H9 (cell line): ENCODE data around the gene CNDP1. TPM values are rescaled to one million over a fixed set of nuclear protein-coding genes. Genes with fewer than 3 reads are reported as not detected.

Experiments used
- DNase-seq: peaks from one replicate; pipeline ENCODE4 v3.0.0-alpha.2; 2017
- H2AFZ ChIP-seq: one replicate; pipeline ENCODE4 v1.6.1; 2013; ENCODE audit warnings: mild to moderate bottlenecking, low read length, control low read depth, moderate library complexity
- H2AK5ac ChIP-seq: 2 replicates; pipeline ENCODE4 v1.6.1; 2013; ENCODE audit warnings: low read length, control low read depth, mixed read lengths; ENCODE audit not compliant: insufficient read length
- H2BK120ac ChIP-seq: one replicate; pipeline ENCODE4 v1.6.1; 2013; ENCODE audit warnings: low read depth, mild to moderate bottlenecking, low read length, control low read depth, inconsistent platforms; ENCODE audit not compliant: poor library complexity, severe bottlenecking
- H2BK12ac ChIP-seq: 2 replicates; pipeline ENCODE4 v1.6.1; 2013; ENCODE audit warnings: low read length, control low read depth, mixed read lengths, low read depth; ENCODE audit not compliant: insufficient read length
- H2BK15ac ChIP-seq: 2 replicates; pipeline ENCODE4 v1.6.1; 2013; ENCODE audit warnings: low read depth, low read length, control low read depth
- H2BK20ac ChIP-seq: one replicate; pipeline ENCODE4 v1.6.1; 2013; ENCODE audit warnings: low read depth, mild to moderate bottlenecking, low read length, control low read depth, inconsistent platforms; ENCODE audit not compliant: poor library complexity, severe bottlenecking
- H2BK5ac ChIP-seq: 2 replicates; pipeline ENCODE4 v1.6.1; 2013; ENCODE audit warnings: low read length, control low read depth, mixed read lengths; ENCODE audit not compliant: insufficient read length
- H3K14ac ChIP-seq: 2 replicates; pipeline ENCODE4 v1.6.1; 2013; ENCODE audit warnings: low read length, control low read depth; ENCODE audit not compliant: insufficient read depth
- H3K18ac ChIP-seq: 2 replicates; pipeline ENCODE4 v1.6.1; 2013; ENCODE audit warnings: low read depth, mild to moderate bottlenecking, mixed read lengths, low read length, control low read depth; ENCODE audit not compliant: insufficient read length
- H3K23ac ChIP-seq: 2 replicates; pipeline ENCODE4 v1.6.1; 2013; ENCODE audit warnings: low read length, control low read depth, mixed read lengths, low read depth; ENCODE audit not compliant: insufficient read length
- H3K23me2 ChIP-seq: 2 replicates; pipeline ENCODE4 v1.6.1; 2013; ENCODE audit warnings: low read depth, mild to moderate bottlenecking, mixed read lengths, low read length, control low read depth; ENCODE audit not compliant: insufficient read length, poor library complexity, severe bottlenecking
- H3K27ac ChIP-seq: 2 replicates; pipeline ENCODE4 v1.5.1; 2013; ENCODE audit warnings: low read length, control low read depth, mixed read lengths, low read depth; ENCODE audit not compliant: insufficient read length
- H3K27me3 ChIP-seq: 2 replicates; pipeline ENCODE4 v1.6.1; 2013; ENCODE audit warnings: low read length, control low read depth, inconsistent platforms; ENCODE audit not compliant: insufficient read depth
- H3K4ac ChIP-seq: 2 replicates; pipeline ENCODE4 v1.6.1; 2013; ENCODE audit warnings: low read depth, mild to moderate bottlenecking, control low read depth, inconsistent platforms, low read length, moderate library complexity
- H3K4me1 ChIP-seq: 2 replicates; pipeline ENCODE4 v1.6.1; 2013; ENCODE audit warnings: low read length, control low read depth, inconsistent platforms; ENCODE audit not compliant: insufficient read depth
- H3K4me2 ChIP-seq: 2 replicates; pipeline ENCODE4 v1.6.1; 2013; ENCODE audit warnings: low read length, control low read depth, mixed read lengths; ENCODE audit not compliant: insufficient read length, insufficient read depth
- H3K56ac ChIP-seq: 2 replicates; pipeline ENCODE4 v1.6.1; 2013; ENCODE audit warnings: low read depth, mild to moderate bottlenecking, mixed read lengths, low read length, control low read depth; ENCODE audit not compliant: insufficient read length
- H3K79me1 ChIP-seq: 2 replicates; pipeline ENCODE4 v1.6.1; 2013; ENCODE audit warnings: low read depth, mild to moderate bottlenecking, moderate library complexity, low read length, control low read depth, inconsistent platforms; ENCODE audit not compliant: insufficient read depth, poor library complexity, severe bottlenecking
- H3K79me2 ChIP-seq: 2 replicates; pipeline ENCODE4 v1.6.1; 2013; ENCODE audit warnings: low read length, control low read depth, inconsistent platforms; ENCODE audit not compliant: insufficient read depth
- H3K9ac ChIP-seq: 2 replicates; pipeline ENCODE4 v1.6.1; 2013; ENCODE audit warnings: low read length, control low read depth, mixed read lengths; ENCODE audit not compliant: insufficient read length; ENCODE audit errors: extremely low read depth
- H3K9me3 ChIP-seq: one replicate; pipeline ENCODE4 v1.6.1; 2013; ENCODE audit warnings: low read depth, low read length, inconsistent platforms; ENCODE audit not compliant: control insufficient read depth
- H3T11ph ChIP-seq: one replicate; pipeline ENCODE4 v1.6.1; 2013; ENCODE audit warnings: mild to moderate bottlenecking, low read length, control low read depth, inconsistent platforms
- H4K20me1 ChIP-seq: one replicate; pipeline ENCODE4 v1.6.1; 2013; ENCODE audit not compliant: control insufficient read depth, insufficient read length, insufficient read depth
- H4K5ac ChIP-seq: 2 replicates; pipeline ENCODE4 v1.6.1; 2013; ENCODE audit warnings: low read depth, mild to moderate bottlenecking, mixed read lengths, low read length, control low read depth; ENCODE audit not compliant: insufficient read length
- H4K8ac ChIP-seq: replicated peaks from 2 replicates; pipeline ENCODE4 v1.6.1; 2013; ENCODE audit warnings: low read length, control low read depth, mixed read lengths, low read depth; ENCODE audit not compliant: insufficient read length
- H4K91ac ChIP-seq: 2 replicates; pipeline ENCODE4 v1.6.1; 2013; ENCODE audit warnings: low read depth, mild to moderate bottlenecking, moderate library complexity, mixed read lengths, low read length, control low read depth; ENCODE audit not compliant: insufficient read length
- H3K27ac Mint-ChIP-seq, 3 experiments: 2 replicates in 2 of 3; 3 replicates in 1 of 3; pipeline ENCODE4 v1.8.0; 2020 to 2021; ENCODE audit warnings: mixed read lengths in 3 of 3, mild to moderate bottlenecking in 1 of 3, moderate library complexity in 1 of 3
- H3K27me3 Mint-ChIP-seq: 2 replicates; pipeline ENCODE4 v1.8.0; 2021; ENCODE audit warnings: low read depth, mild to moderate bottlenecking, moderate library complexity, mixed read lengths
- H3K36me3 Mint-ChIP-seq, 3 experiments: 2 replicates in 2 of 3; 3 replicates in 1 of 3; pipeline ENCODE4 v1.8.0; 2020 to 2021; ENCODE audit warnings: low read depth in 3 of 3, mixed read lengths in 3 of 3; ENCODE audit not compliant: insufficient read depth in 1 of 3
- H3K4me1 Mint-ChIP-seq, 2 experiments: 2 replicates each; pipeline ENCODE4 v1.8.0; 2020; ENCODE audit warnings: mixed read lengths in 2 of 2
- H3K4me3 Mint-ChIP-seq, 2 experiments: 2 replicates in 1 of 2; 3 replicates in 1 of 2; pipeline ENCODE4 v1.8.0; 2020 to 2021; ENCODE audit warnings: mild to moderate bottlenecking in 2 of 2, mixed read lengths in 2 of 2, moderate library complexity in 1 of 2
- H3K9me3 Mint-ChIP-seq, 2 experiments: 2 replicates in 1 of 2; 3 replicates in 1 of 2; pipeline ENCODE4 v1.8.0; 2020; ENCODE audit warnings: mild to moderate bottlenecking in 2 of 2, mixed read lengths in 2 of 2, moderate library complexity in 1 of 2
- CTCF ChIP-seq: fragments of 200-600 bp; sonication (generic); conservative IDR thresholded peaks from 3 replicates; pipeline ENCODE4 v1.8.0; 2021; ENCODE audit warnings: antibody characterized with exemption, mild to moderate bottlenecking
- WGBS: extraction: QIAGEN DNeasy Blood & Tissue Kit; methylation state at CpG from one replicate; pipeline ENCODE4 v1.1.7; 2013; ENCODE audit warnings: missing lambda C conversion rate, low lambda C conversion rate, mixed read lengths; ENCODE audit not compliant: insufficient read length; ENCODE audit errors: extremely low coverage; 5-methylcytosine and 5-hydroxymethylcytosine counted together
- total RNA-seq: library from RNA; stranded (reverse); gene quantifications from 2 replicates; pipeline ENCODE4 v1.2.1, GENCODE V29; 2021

The CNDP1 gene
- total RNA-seq, 1 experiment from 2014 or later = not detected

GRCh38 chr18:74631212-74631611 is 96.9 kb downstream of the CNDP1 start:
- TF ChIP-seq CTCF = no peak
- no peaks in the 10 kb centered on the region for H3K23me2 ChIP-seq
- H3K27ac ChIP-seq = no peak overlapping the region
- H3T11ph ChIP-seq = no peak overlapping the region
- H3K4me1 ChIP-seq = no peaks in the 10 kb centered on the region; the same call in 1 of the 2 replicates
- no peak overlapping the region for H3K4me3 Mint-ChIP-seq
- H2AK5ac ChIP-seq = no peak overlapping the region
- peaks cover 3 to 13% (median 11%) of the 10 kb centered on the region in 3 experiments; a peak in 4 of 7 replicates for H3K36me3 Mint-ChIP-seq
- H4K91ac ChIP-seq = no peak overlapping the region
- no peak overlapping the region for H3K56ac ChIP-seq
- no peaks in the 10 kb centered on the region for H3K9me3 ChIP-seq
- no peak overlapping the region for H2BK12ac ChIP-seq
- no CpG with 5 or more reads among the region's 2 CpGs for WGBS
- no peak overlapping the region for H2BK15ac ChIP-seq
- no peak overlapping the region for H2AFZ ChIP-seq
- H3K79me2 ChIP-seq = no peaks in the 10 kb centered on the region
- H2BK5ac ChIP-seq = no peak overlapping the region
- H4K8ac ChIP-seq = no peak overlapping the region
- H3K4ac ChIP-seq = no peak overlapping the region
- no peaks in the 10 kb centered on the region for H3K79me1 ChIP-seq
- H3K27me3 ChIP-seq = no peaks in the 10 kb centered on the region
- H4K20me1 ChIP-seq = no peaks in the 10 kb centered on the region
- no peak overlapping the region for H3K23ac ChIP-seq
- H3K18ac ChIP-seq = no peak overlapping the region
- H3K4me1 Mint-ChIP-seq = peaks cover 0 to 4% of the 10 kb centered on the region in 2 experiments; a peak in 3 of 4 replicates
- DNase-seq = no peak
- H3K4me2 ChIP-seq = no peak overlapping the region
- H2BK20ac ChIP-seq = no peak overlapping the region
- no peak overlapping the region for H3K9ac ChIP-seq
- H3K27ac Mint-ChIP-seq = no peak overlapping the region
- H3K14ac ChIP-seq = no peak overlapping the region
- H2BK120ac ChIP-seq = no peak overlapping the region
- H3K27me3 Mint-ChIP-seq = no peaks in the 10 kb centered on the region
- H3K9me3 Mint-ChIP-seq = no peaks in the 10 kb centered on the region
- H4K5ac ChIP-seq = no peak overlapping the region
